ENCODE results near the gene LMTK3.

LMTK3 gene

GRCh38 chr19:48473161-48473966, 38.3 kb downstream of the LMTK3 start:
- in situ Hi-C loops (cut with HindIII; ENCODE audit: low sequenced_read_pairs): no loop called here

- in situ Hi-C loops (cut with HindIII; ENCODE audit: low sequenced_read_pairs): no loop called here
Observed at GRCh38 chr19:48471836-48472235, 39.8 kb downstream of the LMTK3 start.

- in situ Hi-C loops (cut with HindIII; ENCODE audit: low sequenced_read_pairs): no loop called here
Observed at GRCh38 chr19:48470856-48471255, 40.8 kb downstream of the LMTK3 start.

- in situ Hi-C loops (cut with HindIII; ENCODE audit: low sequenced_read_pairs): no loop called here
Observed at GRCh38 chr19:48469934-48470680, 41.5 kb downstream of the LMTK3 start.

- in situ Hi-C loops (cut with HindIII; ENCODE audit: low sequenced_read_pairs): no loop called here
Observed at GRCh38 chr19:48469289-48469881, 42.2 kb downstream of the LMTK3 start, which contains the start of gene CYTH2. CYTH2 (plus strand) TSS chr19:48469369; CDS start chr19:48469508, 139 bp downstream.

GRCh38 chr19:48468772-48469288, 42.8 kb downstream of the LMTK3 start:
- in situ Hi-C loops (cut with HindIII; ENCODE audit: low sequenced_read_pairs): no loop called here

GRCh38 chr19:48466561-48467325, 44.9 kb downstream of the LMTK3 start:
- in situ Hi-C loops (cut with HindIII; ENCODE audit: low sequenced_read_pairs): no loop called here

GRCh38 chr19:48465215-48465614, 46.4 kb downstream of the LMTK3 start:
- in situ Hi-C loops (cut with HindIII; ENCODE audit: low sequenced_read_pairs): no loop called here

GRCh38 chr19:48461982-48462655, 49.5 kb downstream of the LMTK3 start:
- in situ Hi-C loops (cut with HindIII; ENCODE audit: low sequenced_read_pairs): no loop called here

GRCh38 chr19:48461651-48461981, 50.0 kb downstream of the LMTK3 start:
- in situ Hi-C loops (cut with HindIII; ENCODE audit: low sequenced_read_pairs): no loop called here

GRCh38 chr19:48458016-48458415, 53.6 kb downstream of the LMTK3 start:
- in situ Hi-C loops (cut with HindIII; ENCODE audit: low sequenced_read_pairs): no loop called here

- in situ Hi-C loops (cut with HindIII; ENCODE audit: low sequenced_read_pairs): no loop called here
Observed at GRCh38 chr19:48456864-48457263, 54.8 kb downstream of the LMTK3 start.

GRCh38 chr19:48455908-48456562, 55.6 kb downstream of the LMTK3 start:
- in situ Hi-C loops (cut with HindIII; ENCODE audit: low sequenced_read_pairs): no loop called here

- in situ Hi-C loops (cut with HindIII; ENCODE audit: low sequenced_read_pairs): no loop called here
Observed at GRCh38 chr19:48455171-48455907, 56.3 kb downstream of the LMTK3 start, which contains the start of gene KCNJ14. KCNJ14 (plus strand) TSS chr19:48455574; CDS start chr19:48461725, 6,151 bp downstream.

GRCh38 chr19:48454150-48454730, 57.4 kb downstream of the LMTK3 start:
- in situ Hi-C loops (cut with HindIII; ENCODE audit: low sequenced_read_pairs): no loop called here

GRCh38 chr19:48452289-48453190, 59.1 kb downstream of the LMTK3 start:
- in situ Hi-C loops (cut with HindIII; ENCODE audit: low sequenced_read_pairs): no loop called here

- in situ Hi-C loops (cut with HindIII; ENCODE audit: low sequenced_read_pairs): no loop called here
Observed at GRCh38 chr19:48451624-48452023, 60.0 kb downstream of the LMTK3 start.

GRCh38 chr19:48450863-48451262, 60.8 kb downstream of the LMTK3 start:
- in situ Hi-C loops (cut with HindIII; ENCODE audit: low sequenced_read_pairs): no loop called here
